Adrenal gland (tissue), 12 donors: ENCODE measurements around the gene TEDC2. TPM values are rescaled to one million over a fixed set of nuclear protein-coding genes. Genes with fewer than 3 reads are reported as not detected.

ENCODE experiments used
- DNase-seq, 7 donors: peaks; one replicate each; pipeline ENCODE4 v3.0.0-alpha.2; 2019 to 2020
- H3K27ac ChIP-seq, 5 donors: fragments of 200-600 bp; sonication (generic) in 4 of 5; 1 replicate in 3 of 5; 2 replicates in 2 of 5; pipeline versions ENCODE4 v1.5.1 to v1.8.0; 2016 to 2020; ENCODE audit warnings: mild to moderate bottlenecking in 1 of 5
- H3K27me3 ChIP-seq: fragments of 200-600 bp; 2 replicates; pipeline ENCODE4 v1.8.0; 2021
- H3K36me3 ChIP-seq, 2 donors: fragments of 200-600 bp; replicated peaks in 1 of 2; 1 replicate in 1 of 2; 2 replicates in 1 of 2; pipeline versions ENCODE4 v1.5.1 to v1.8.0; 2018 to 2022
- H3K4me1 ChIP-seq, 2 donors: fragments of 200-600 bp; replicated peaks in 1 of 2; 1 replicate in 1 of 2; 2 replicates in 1 of 2; pipeline versions ENCODE4 v1.5.1 to v1.8.0; 2018 to 2021
- H3K4me3 ChIP-seq, 4 donors: fragments of 200-600 bp; sonication (generic) in 3 of 4; one replicate each; pipeline ENCODE4 v1.5.1; 2016 to 2018
- H3K9me3 ChIP-seq, 3 donors: fragments of 200-600 bp; sonication (generic) in 1 of 3; replicated peaks in 1 of 3; 1 replicate in 2 of 3; 2 replicates in 1 of 3; pipeline versions ENCODE4 v1.5.1 to v1.8.0; 2016 to 2021
- POLR2A ChIP-seq, 2 donors: fragments of 450-650 bp; IDR thresholded peaks; one replicate each; pipeline ENCODE4 v1.6.1; 2017; ENCODE audit warnings: antibody characterized with exemption in 2 of 2, mild to moderate bottlenecking in 2 of 2, moderate library complexity in 1 of 2
- WGBS, 4 donors: extraction: QIAGEN DNeasy Blood & Tissue Kit in 2 of 4; methylation state at CpG; one replicate each; pipeline versions ENCODE4 v1.1.5 to v1.1.7; 2013 to 2017; 5-methylcytosine and 5-hydroxymethylcytosine counted together
- intact Hi-C, 2 donors: fragments of 100-400 bp; cut with DNase I; formaldehyde crosslinking; loops; one replicate each; pipeline versions ENCODE4 v1.14.1 to v1.15.0; 2022 to 2023
- polyA plus RNA-seq, 3 donors: library from polyadenylated mRNA; stranded (reverse); fragments of 200-250 nt in 2 of 3; fragments of 350-450 nt in 1 of 3; fragmentation: Illumina TruSeq in 1 of 3; extraction: RNeasy Lipid Tissue Mini Kit (QIAGEN cat#74804) in 1 of 3; gene quantifications; one replicate each; pipeline ENCODE4 v1.2.3, GENCODE V29; 2013 to 2014
- total RNA-seq, 9 donors: library from RNA; depleted of rRNA in 4 of 9; stranded (reverse); fragments of >200 nt in 4 of 9; fragments of 120-200 nt in 1 of 9; fragmentation: NEBNext Ultra II Directional in 1 of 9; extraction: Animal tissue kit (Norgen Biotek cat#: 25700) in 1 of 9; gene quantifications; one replicate each; pipeline versions ENCODE4 v1.1.0 to v1.2.4, GENCODE V29; 2013 to 2023
- TF ChIP-seq, protein P1 (sequence below), 6 experiments: fragments of 450-650 bp in 4 of 6; fragments of 200-600 bp in 2 of 6; sonication (generic) in 1 of 6; IDR thresholded peaks; 1 replicate in 5 of 6; 2 replicates in 1 of 6; pipeline versions ENCODE4 v1.5.1 to v1.8.0; 2016 to 2021; ENCODE audit warnings: antibody characterized with exemption in 6 of 6, mild to moderate bottlenecking in 2 of 6, moderate library complexity in 1 of 6
- donor health status: healthy with polysubstance abuse.
- donor health status: Bipolar disorder and iron deficiency.
- donor health status: DM: yes; HTN: yes; CAD: no.
- donor health status: DM: no; HTN: no; CAD: no.
- donor health status: DM: no; HTN: no; CAD: no.
- donor health status: DM: yes; HTN: yes; CAD: no.

The TEDC2 gene
- total and polyA plus RNA-seq, 12 donors: 0.33 to 8.6 (median 1.6) TPM

DNA sequence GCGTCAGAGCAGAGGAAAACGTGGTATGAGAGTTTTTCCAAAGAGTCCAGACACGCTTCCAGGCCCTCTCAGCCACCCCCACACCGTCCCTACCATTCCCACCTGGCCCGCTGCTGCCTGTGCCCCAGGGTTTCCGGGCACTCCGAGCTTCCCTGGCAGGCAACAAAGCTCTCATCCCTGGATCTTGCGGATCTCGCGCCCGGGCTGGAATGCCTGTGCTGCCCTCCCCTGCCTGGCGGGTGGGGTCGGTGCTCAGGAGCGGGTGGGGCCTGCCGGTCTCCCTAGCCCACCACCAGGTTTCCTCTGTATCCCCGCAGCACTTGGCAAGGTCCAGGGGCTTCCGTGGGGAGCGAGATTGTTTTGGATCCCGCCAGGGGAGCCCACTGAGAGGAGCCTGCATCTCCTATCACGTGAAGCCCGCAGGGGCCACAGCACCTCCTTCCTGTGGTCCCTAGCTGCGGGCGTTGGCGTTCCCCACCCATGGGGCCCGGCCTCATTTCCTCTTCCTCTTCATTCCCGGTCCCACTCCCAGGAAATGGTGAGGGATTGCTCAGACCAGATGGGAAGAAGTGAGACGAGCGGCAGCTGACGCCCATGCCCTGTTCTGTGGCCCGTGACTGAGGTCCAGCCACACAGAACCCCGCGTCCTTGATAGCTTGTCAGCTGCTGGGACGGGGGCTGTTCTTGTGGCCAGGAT is 26.1 kb downstream of the TEDC2 start:
- no peak for DNase-seq
- H3K4me3 ChIP-seq: no peak overlapping the region
- intact Hi-C loops: no loop called here
- H3K9me3 ChIP-seq: no peaks in the 10 kb centered on the region
- H3K27me3 ChIP-seq: no peaks in the 10 kb centered on the region
- H3K36me3 ChIP-seq: no peaks in the 10 kb centered on the region
- no peak overlapping the region for H3K27ac ChIP-seq
- TF ChIP-seq POLR2A (IDR thresholded peaks at IDR 0.05): no peak
- TF ChIP-seq, protein P1, sequence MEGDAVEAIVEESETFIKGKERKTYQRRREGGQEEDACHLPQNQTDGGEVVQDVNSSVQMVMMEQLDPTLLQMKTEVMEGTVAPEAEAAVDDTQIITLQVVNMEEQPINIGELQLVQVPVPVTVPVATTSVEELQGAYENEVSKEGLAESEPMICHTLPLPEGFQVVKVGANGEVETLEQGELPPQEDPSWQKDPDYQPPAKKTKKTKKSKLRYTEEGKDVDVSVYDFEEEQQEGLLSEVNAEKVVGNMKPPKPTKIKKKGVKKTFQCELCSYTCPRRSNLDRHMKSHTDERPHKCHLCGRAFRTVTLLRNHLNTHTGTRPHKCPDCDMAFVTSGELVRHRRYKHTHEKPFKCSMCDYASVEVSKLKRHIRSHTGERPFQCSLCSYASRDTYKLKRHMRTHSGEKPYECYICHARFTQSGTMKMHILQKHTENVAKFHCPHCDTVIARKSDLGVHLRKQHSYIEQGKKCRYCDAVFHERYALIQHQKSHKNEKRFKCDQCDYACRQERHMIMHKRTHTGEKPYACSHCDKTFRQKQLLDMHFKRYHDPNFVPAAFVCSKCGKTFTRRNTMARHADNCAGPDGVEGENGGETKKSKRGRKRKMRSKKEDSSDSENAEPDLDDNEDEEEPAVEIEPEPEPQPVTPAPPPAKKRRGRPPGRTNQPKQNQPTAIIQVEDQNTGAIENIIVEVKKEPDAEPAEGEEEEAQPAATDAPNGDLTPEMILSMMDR (IDR thresholded peaks at IDR 0.05): no peak
- H3K4me1 ChIP-seq: no peaks in the 10 kb centered on the region
- WGBS, 4 donors: 78 to 86% (median 81%) methylated on average over 14 to 33 of the region's 33 CpGs

DNA sequence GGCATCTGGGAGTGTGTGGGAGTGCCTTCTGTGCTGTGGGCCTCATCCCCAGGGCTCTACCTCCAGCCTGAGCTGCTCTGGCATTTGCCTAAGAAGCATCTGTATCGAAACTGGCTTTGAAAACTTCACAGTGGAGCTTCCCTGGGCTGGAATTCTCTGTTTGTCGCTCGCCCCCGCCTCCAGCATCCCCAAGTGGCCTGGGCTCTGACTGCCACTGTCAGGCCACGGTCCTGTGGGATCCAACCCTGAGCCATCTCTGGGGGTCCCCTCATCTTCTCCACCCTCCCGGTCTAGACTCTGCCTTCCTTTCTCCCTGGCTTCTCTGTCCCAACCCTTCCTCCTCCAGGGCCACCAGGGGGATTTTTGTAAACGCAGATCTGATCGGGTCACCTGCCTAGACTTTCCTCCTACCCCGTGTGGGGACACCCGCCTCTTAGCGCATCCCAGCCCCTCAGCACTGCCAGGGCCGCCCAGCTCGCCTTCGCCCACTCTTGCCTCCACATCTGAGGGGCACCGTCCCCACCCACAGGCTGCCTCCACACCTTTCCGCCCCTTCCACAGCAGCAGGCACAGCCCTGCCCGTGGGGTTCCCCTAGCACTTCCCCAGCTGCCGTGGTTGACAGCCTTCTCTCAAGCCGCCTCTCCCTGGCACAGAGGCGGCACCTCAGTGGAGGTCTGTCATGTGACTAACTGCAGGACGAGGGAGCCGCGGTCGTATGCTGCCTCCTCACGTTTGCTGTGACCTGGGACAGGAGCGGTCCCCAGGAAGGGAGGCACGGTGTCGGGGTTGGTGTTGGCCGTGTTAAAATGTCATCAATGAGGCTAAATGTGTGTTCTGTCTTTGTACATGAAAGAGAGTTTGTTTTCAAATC is 27.0 kb downstream of the TEDC2 start:
- H3K4me3 ChIP-seq: no peak overlapping the region
- H3K4me1 ChIP-seq: no peaks in the 10 kb centered on the region
- TF ChIP-seq, protein P1 (IDR thresholded peaks at IDR 0.05): peak in 1 of 6 experiments; percentile 24
- no peak for TF ChIP-seq POLR2A (IDR thresholded peaks at IDR 0.05)
- DNase-seq: peak in 2 of 7 donors; percentile 37 to 84
- H3K27me3 ChIP-seq: no peaks in the 10 kb centered on the region
- 66 to 75% (median 71%) methylated on average over 24 to 29 of the region's 29 CpGs for WGBS, 4 donors
- peak overlapping the region in 1 of 5 donors; percentile 56 for H3K27ac ChIP-seq
- H3K9me3 ChIP-seq: no peaks in the 10 kb centered on the region
- H3K36me3 ChIP-seq: no peaks in the 10 kb centered on the region
- intact Hi-C loops: no loop called here

DNA sequence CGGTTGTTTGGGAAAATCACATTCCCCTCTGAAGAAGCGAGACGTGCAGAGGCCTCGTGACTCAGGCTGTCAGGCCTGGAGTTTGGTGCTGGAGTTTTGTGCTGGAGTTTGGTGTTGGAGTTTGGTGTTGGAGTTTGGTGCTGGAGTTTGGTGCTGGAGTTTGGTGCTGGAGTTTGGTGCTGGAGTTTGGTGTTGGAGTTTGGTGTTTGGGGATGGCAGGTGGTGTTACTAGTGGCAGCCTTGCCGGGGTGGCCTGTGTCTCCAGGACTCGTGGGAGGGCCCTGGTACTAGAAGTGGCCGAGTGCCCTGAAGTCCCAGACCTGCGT is 27.6 kb downstream of the TEDC2 start:
- DNase-seq: no peak
- intact Hi-C loops: no loop called here
- Histone ChIP-seq H3K27me3 (no peaks in the 10 kb centered on the region), H3K4me3 (no peak overlapping the region), H3K4me1 (no peaks in the 10 kb centered on the region), H3K27ac (no peak overlapping the region), H3K36me3 (no peaks in the 10 kb centered on the region), H3K9me3 (no peaks in the 10 kb centered on the region)
- TF ChIP-seq POLR2A (IDR thresholded peaks at IDR 0.05): no peak
- TF ChIP-seq, protein P1 (IDR thresholded peaks at IDR 0.05): no peak
- WGBS, 4 donors: 56 to 92% (median 69%) methylated on average over 7 to 8 of the region's 8 CpGs

DNA sequence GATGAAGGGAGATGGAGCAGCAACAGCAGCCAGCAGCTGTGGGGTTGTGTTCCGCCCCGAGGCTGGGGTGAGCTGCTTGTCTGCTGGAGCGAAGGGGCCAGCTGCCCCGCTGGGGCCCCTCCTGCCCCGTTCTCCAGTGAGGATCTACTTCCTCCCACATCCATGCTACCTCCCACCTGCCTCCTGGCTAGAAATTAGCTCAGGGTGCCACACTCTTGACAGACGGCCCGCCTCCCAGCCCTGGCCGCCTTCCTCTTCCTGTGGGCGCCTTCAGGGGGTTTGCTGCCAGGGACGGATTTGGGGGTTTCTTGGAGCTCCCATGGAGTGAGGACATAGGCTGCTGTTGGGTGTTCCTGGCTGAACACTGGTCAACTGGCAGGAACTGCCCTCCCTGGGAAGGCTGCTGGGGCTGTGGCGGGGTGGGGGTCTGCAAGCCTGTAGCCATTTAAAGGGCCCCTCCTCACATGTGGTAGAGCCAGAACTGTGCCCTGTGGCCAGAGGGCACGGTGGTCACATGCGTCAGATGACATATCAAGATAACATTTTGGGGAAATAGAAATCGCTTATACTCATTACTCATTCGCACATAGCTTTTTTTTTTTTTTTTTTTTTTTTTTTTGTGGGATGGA is 28.1 kb downstream of the TEDC2 start:
- Histone ChIP-seq H3K36me3 (no peaks in the 10 kb centered on the region), H3K27ac (no peak overlapping the region)
- TF ChIP-seq POLR2A (IDR thresholded peaks at IDR 0.05): no peak
- TF ChIP-seq, protein P1 (IDR thresholded peaks at IDR 0.05): no peak

More for the DNA sequence above, 28.1 kb downstream of the TEDC2 start:
- no peaks in the 10 kb centered on the region for H3K27me3 ChIP-seq
- no peaks in the 10 kb centered on the region for H3K4me1 ChIP-seq
- H3K4me3 ChIP-seq: no peak overlapping the region
- 69 to 80% (median 74%) methylated on average over 12 to 15 of the region's 15 CpGs for WGBS, 4 donors
- intact Hi-C loops: no loop called here
- DNase-seq: no peak
- H3K9me3 ChIP-seq: no peaks in the 10 kb centered on the region
